Trophoblast cell (in vitro differentiated cells and primary cell): ENCODE measurements around the gene ZMAT3.

Source experiments
- DNase-seq, 2 donors: peaks; one replicate each; pipeline ENCODE4 v3.0.0-alpha.2; 2016
- H2AFZ ChIP-seq: 2 replicates; pipeline ENCODE4 v1.6.1; 2013; ENCODE audit warnings: low read length, moderate library complexity, mild to moderate bottlenecking; ENCODE audit not compliant: insufficient read depth, poor library complexity
- H2AK5ac ChIP-seq: 2 replicates; pipeline ENCODE4 v1.6.1; 2013; ENCODE audit warnings: mild to moderate bottlenecking, low read length
- H2BK120ac ChIP-seq: 2 replicates; pipeline ENCODE4 v1.6.1; 2013; ENCODE audit warnings: low read length, mild to moderate bottlenecking, moderate library complexity; ENCODE audit not compliant: insufficient read depth, poor library complexity
- H2BK12ac ChIP-seq: 2 replicates; pipeline ENCODE4 v1.6.1; 2013; ENCODE audit warnings: mild to moderate bottlenecking, low read length, moderate library complexity
- H2BK5ac ChIP-seq: 2 replicates; pipeline ENCODE4 v1.6.1; 2013; ENCODE audit warnings: low read length, low read depth, moderate library complexity, mild to moderate bottlenecking; ENCODE audit not compliant: poor library complexity
- H3K14ac ChIP-seq: 2 replicates; pipeline ENCODE4 v1.6.1; 2013; ENCODE audit warnings: mild to moderate bottlenecking, low read length
- H3K18ac ChIP-seq: 2 replicates; pipeline ENCODE4 v1.6.1; 2013; ENCODE audit warnings: mild to moderate bottlenecking, low read length
- H3K23ac ChIP-seq: 2 replicates; pipeline ENCODE4 v1.6.1; 2013; ENCODE audit warnings: low read length
- H3K27ac ChIP-seq: 2 replicates; pipeline ENCODE4 v1.5.1; 2013; ENCODE audit warnings: low read depth, mild to moderate bottlenecking, inconsistent platforms, low read length, moderate library complexity
- H3K27me3 ChIP-seq: 2 replicates; pipeline ENCODE4 v1.6.1; 2013; ENCODE audit warnings: inconsistent platforms, mild to moderate bottlenecking, low read length, moderate library complexity; ENCODE audit not compliant: insufficient read depth
- H3K36me3 ChIP-seq, 2 experiments: 1 replicate in 1 of 2; 2 replicates in 1 of 2; pipeline ENCODE4 v1.6.1; 2013; ENCODE audit warnings: low read length in 2 of 2, mild to moderate bottlenecking in 2 of 2, moderate library complexity in 1 of 2; ENCODE audit not compliant: insufficient read depth in 2 of 2, control insufficient read depth in 1 of 2
- H3K4ac ChIP-seq: 2 replicates; pipeline ENCODE4 v1.6.1; 2013; ENCODE audit warnings: low read depth, mild to moderate bottlenecking, low read length, moderate library complexity
- H3K4me1 ChIP-seq, 2 experiments: 1 replicate in 1 of 2; 2 replicates in 1 of 2; pipeline ENCODE4 v1.6.1; 2013; ENCODE audit warnings: low read length in 2 of 2, mild to moderate bottlenecking in 2 of 2, moderate library complexity in 1 of 2; ENCODE audit not compliant: insufficient read depth in 2 of 2, control insufficient read depth in 1 of 2
- H3K4me2 ChIP-seq: 2 replicates; pipeline ENCODE4 v1.6.1; 2013; ENCODE audit warnings: inconsistent platforms, mild to moderate bottlenecking, low read length, moderate library complexity
- H3K4me3 ChIP-seq: 2 replicates; pipeline ENCODE4 v1.5.1; 2013; ENCODE audit warnings: mild to moderate bottlenecking, low read depth, low read length, inconsistent platforms
- H3K79me1 ChIP-seq: one replicate; pipeline ENCODE4 v1.6.1; 2013; ENCODE audit warnings: low read length
- H3K79me2 ChIP-seq: 2 replicates; pipeline ENCODE4 v1.6.1; 2013; ENCODE audit warnings: low read length, mild to moderate bottlenecking; ENCODE audit not compliant: control insufficient read depth, insufficient read depth, poor library complexity
- H3K9ac ChIP-seq: 2 replicates; pipeline ENCODE4 v1.6.1; 2013; ENCODE audit warnings: mild to moderate bottlenecking, low read length
- H3K9me3 ChIP-seq: 2 replicates; pipeline ENCODE4 v1.6.1; 2013; ENCODE audit warnings: low read depth, mild to moderate bottlenecking, control low read depth, inconsistent platforms, low read length; ENCODE audit not compliant: insufficient read depth
- H4K12ac ChIP-seq: 2 replicates; pipeline ENCODE4 v1.6.1; 2013; ENCODE audit warnings: low read depth, mild to moderate bottlenecking, low read length, moderate library complexity
- H4K8ac ChIP-seq: 2 replicates; pipeline ENCODE4 v1.6.1; 2013; ENCODE audit warnings: low read depth, mild to moderate bottlenecking, low read length, moderate library complexity
- H4K91ac ChIP-seq: one replicate; pipeline ENCODE4 v1.6.1; 2013; ENCODE audit warnings: low read depth, mild to moderate bottlenecking, low read length, moderate library complexity
- WGBS: extraction: QIAGEN DNeasy Blood & Tissue Kit; methylation state at CpG from one replicate; pipeline ENCODE4 v1.1.7; 2013; ENCODE audit warnings: missing lambda C conversion rate; ENCODE audit not compliant: insufficient read length, insufficient coverage; ENCODE audit errors: extremely low coverage; 5-methylcytosine and 5-hydroxymethylcytosine counted together

Gene ZMAT3

GRCh38 chr3:179076243-179077027 is 4.8 kb upstream of the ZMAT3 start:
- peaks cover 2% of the 10 kb centered on the region for H3K79me2 ChIP-seq
- no peak overlapping the region for H3K4me3 ChIP-seq
- H4K8ac ChIP-seq: no peak overlapping the region
- H3K18ac ChIP-seq: no peak overlapping the region
- H2AFZ ChIP-seq: no peak overlapping the region
- H3K4me2 ChIP-seq: no peak overlapping the region
- H2AK5ac ChIP-seq: no peak overlapping the region
- peaks cover 6% of the 10 kb centered on the region for H3K79me1 ChIP-seq
- no peaks in the 10 kb centered on the region for H3K36me3 ChIP-seq
- H3K4me1 ChIP-seq: peaks cover 2 to 5% of the 10 kb centered on the region in 2 experiments
- H2BK12ac ChIP-seq: no peak overlapping the region
- WGBS: no CpG with 5 or more reads among the region's 4 CpGs
- H3K14ac ChIP-seq: no peak overlapping the region
- H4K12ac ChIP-seq: no peak overlapping the region
- DNase-seq: no peak
- H2BK120ac ChIP-seq: no peak overlapping the region
- H3K23ac ChIP-seq: no peak overlapping the region
- H2BK5ac ChIP-seq: no peak overlapping the region
- H3K9ac ChIP-seq: no peak overlapping the region
- H3K4ac ChIP-seq: no peak overlapping the region
- no peaks in the 10 kb centered on the region for H3K27me3 ChIP-seq
- no peaks in the 10 kb centered on the region for H3K9me3 ChIP-seq
- H4K91ac ChIP-seq: no peak overlapping the region
- H3K27ac ChIP-seq: no peak overlapping the region

DNA sequence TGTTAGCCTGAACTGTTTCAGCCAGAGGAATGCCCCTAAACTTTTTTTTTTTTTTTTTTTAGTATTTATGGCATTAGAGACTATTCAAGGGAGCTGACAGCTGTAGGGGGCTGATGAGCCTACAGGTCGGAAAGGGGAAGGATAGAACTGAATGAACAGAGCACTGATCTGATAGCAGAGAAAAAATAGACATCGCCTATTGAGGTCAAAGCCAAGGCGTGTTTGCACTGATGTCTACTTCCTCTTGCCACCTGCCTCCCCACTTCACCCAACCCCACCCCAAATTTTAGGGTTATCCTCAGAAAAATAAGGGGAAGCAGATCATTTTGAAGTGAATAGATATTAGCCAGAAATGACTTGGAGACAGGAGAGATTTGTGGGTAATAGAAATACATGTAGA is 3.0 kb upstream of the ZMAT3 start:
- no peak for DNase-seq

DNA sequence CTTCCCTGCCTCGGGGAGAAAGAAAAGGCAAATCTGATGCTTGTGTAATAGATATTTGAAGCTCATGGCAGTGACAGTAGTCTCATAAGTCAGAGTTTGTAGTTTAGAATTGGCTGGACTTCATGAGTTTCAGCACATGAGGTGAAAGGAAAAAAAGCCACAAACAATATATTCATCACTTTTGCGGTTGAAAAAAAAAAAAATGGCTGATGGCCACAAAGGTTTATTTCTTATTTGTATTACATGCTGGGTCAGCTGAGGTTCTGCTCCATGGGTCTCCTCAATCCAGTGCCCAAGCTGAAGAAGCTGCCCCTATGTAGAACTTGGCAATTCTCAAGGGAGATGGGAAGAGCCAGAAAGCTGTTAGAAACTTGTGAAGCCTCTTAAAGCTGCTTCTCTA is 2.2 kb upstream of the ZMAT3 start:
- no peak overlapping the region for H2AK5ac ChIP-seq
- WGBS: no CpG with 5 or more reads among the region's 2 CpGs
- H2BK5ac ChIP-seq: no peak overlapping the region
- H3K9me3 ChIP-seq: no peaks in the 10 kb centered on the region
- H3K79me1 ChIP-seq: peaks cover 7% of the 10 kb centered on the region
- no peak overlapping the region for H3K27ac ChIP-seq
- H3K27me3 ChIP-seq: no peaks in the 10 kb centered on the region
- H3K4me3 ChIP-seq: no peak overlapping the region
- H3K18ac ChIP-seq: no peak overlapping the region
- H4K8ac ChIP-seq: no peak overlapping the region
- no peak for DNase-seq
- no peak overlapping the region for H2AFZ ChIP-seq
- H3K4ac ChIP-seq: no peak overlapping the region
- no peak overlapping the region for H3K9ac ChIP-seq
- no peak overlapping the region for H2BK12ac ChIP-seq
- H4K12ac ChIP-seq: no peak overlapping the region
- H4K91ac ChIP-seq: no peak overlapping the region
- H3K4me2 ChIP-seq: no peak overlapping the region
- peaks cover 2 to 5% of the 10 kb centered on the region in 2 experiments for H3K4me1 ChIP-seq
- no peak overlapping the region for H3K23ac ChIP-seq
- H3K14ac ChIP-seq: no peak overlapping the region
- no peak overlapping the region for H2BK120ac ChIP-seq
- H3K36me3 ChIP-seq: no peaks in the 10 kb centered on the region
- H3K79me2 ChIP-seq: peaks cover 2% of the 10 kb centered on the region

More for the DNA sequence above, 3.0 kb upstream of the ZMAT3 start:
- Histone ChIP-seq H3K14ac (no peak overlapping the region), H4K91ac (no peak overlapping the region), H4K8ac (no peak overlapping the region), H3K36me3 (no peaks in the 10 kb centered on the region), H3K27ac (no peak overlapping the region), H2AK5ac (no peak overlapping the region), H3K4me2 (no peak overlapping the region), H3K18ac (no peak overlapping the region), H3K4me3 (no peak overlapping the region), H2BK5ac (no peak overlapping the region), H3K4me1 (peaks cover 2 to 5% of the 10 kb centered on the region in 2 experiments), H2BK12ac (no peak overlapping the region), H4K12ac (no peak overlapping the region), H3K9me3 (no peaks in the 10 kb centered on the region), H2BK120ac (no peak overlapping the region), H3K27me3 (no peaks in the 10 kb centered on the region), H3K9ac (no peak overlapping the region), H3K4ac (no peak overlapping the region), H3K79me1 (peaks cover 7% of the 10 kb centered on the region), H3K23ac (no peak overlapping the region), H3K79me2 (peaks cover 2% of the 10 kb centered on the region), H2AFZ (no peak overlapping the region)
- no CpG with 5 or more reads among the region's 3 CpGs for WGBS

DNA sequence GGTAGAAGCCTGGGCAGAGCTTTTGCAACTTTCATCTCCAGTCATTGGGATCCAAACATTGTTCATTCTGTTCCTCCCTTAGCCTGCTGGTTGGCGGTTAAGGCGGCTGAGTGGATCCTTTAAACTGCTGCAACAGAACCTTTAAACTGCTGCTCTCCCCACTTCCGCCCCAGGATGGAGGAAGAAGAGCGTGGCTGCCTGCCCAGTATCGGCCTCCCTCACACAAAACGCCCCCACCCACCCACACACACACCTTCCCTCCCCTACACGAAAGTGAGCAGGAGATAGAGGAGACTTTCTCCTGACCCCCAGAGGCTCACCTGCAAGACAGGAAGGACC is 460 bp upstream of the ZMAT3 start:
- Histone ChIP-seq H2AK5ac (no peak overlapping the region), H3K23ac (no peak overlapping the region), H3K18ac (peak overlapping the region; percentile 83), H2BK120ac (peak overlapping the region; percentile 27), H3K4me2 (peak overlapping the region; percentile 92), H2BK5ac (peak overlapping the region; percentile 74), H3K9me3 (no peaks in the 10 kb centered on the region), H3K4me3 (peak overlapping the region; percentile 77), H3K36me3 (peaks cover 4 to 5% of the 10 kb centered on the region in 2 experiments), H3K79me2 (peaks cover 2% of the 10 kb centered on the region), H4K91ac (peak overlapping the region; percentile 59), H3K4me1 (peaks cover 2 to 5% of the 10 kb centered on the region in 2 experiments), H2BK12ac (no peak overlapping the region), H3K9ac (peak overlapping the region; percentile 35), H4K12ac (peak overlapping the region; percentile 54), H4K8ac (peak overlapping the region; percentile 98), H3K79me1 (peaks cover 7% of the 10 kb centered on the region), H3K27me3 (no peaks in the 10 kb centered on the region), H2AFZ (peak overlapping the region; percentile 13), H3K14ac (peak overlapping the region; percentile 86), H3K27ac (peak overlapping the region; percentile 39), H3K4ac (peak overlapping the region; percentile 65)
- DNase-seq: no peak
- WGBS: no CpG with 5 or more reads among the region's 7 CpGs
